Measurements from ENCODE around the gene PRKAR1B.
"Not testable (repeated sequence)": the region's sequence is repeated elsewhere in the genome, so short reads cannot be mapped to it uniquely, and the experiment has no call there.

The PRKAR1B gene

DNA sequence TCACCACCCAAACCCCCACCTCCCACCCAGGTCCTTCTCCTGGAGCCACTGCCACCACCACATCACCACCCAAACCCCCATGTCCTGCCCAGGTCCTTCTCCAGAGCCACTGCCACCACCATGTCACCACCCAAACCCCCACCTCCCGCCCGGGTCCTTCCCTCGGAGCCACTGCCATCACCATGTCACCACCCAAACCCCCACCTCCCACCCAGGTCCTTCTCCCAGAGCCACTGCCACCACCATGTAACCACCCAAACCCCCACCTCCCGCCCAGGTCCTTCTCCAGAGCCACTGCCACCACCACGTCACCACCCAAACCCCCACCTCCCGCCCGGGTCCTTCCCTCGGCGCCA is 175.5 kb downstream of the PRKAR1B start:
- DNase-seq: not testable (repeated sequence)

DNA sequence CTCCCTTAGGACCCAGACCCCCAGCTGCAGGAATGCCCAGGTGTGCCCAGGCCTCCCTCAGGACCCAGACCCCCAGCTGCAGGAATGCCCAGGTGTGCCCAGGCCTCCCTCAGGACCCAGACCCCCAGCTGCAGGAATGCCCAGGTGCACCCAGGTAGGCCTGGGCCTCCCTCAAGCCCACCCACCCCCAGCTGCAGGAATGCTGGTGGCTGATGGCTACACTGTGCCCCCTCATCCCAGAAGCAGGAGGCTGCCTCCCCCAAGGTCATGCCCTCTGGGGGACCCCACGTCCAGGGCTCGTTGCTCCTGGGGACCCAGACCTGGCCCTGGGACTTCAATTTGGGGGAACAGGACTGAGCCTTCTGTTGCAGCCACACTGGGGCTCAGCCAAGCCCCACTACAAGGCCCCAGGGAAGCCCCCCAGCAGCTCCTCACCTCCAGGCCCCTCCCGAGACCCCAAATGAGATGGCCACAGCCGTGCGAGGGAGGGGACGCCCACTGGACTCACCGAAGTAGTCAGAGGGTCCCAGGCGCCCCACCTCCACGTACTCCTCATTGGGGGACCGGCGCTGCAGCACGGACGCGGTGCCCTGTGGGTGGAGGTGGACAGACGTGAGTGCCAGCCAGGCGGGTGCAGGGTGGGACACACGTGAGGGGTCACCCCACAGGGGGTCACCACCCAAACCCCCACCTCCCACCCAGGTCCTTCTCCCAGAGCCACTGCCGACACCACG is 176.0 kb downstream of the PRKAR1B start:
- DNase-seq: no peak

DNA sequence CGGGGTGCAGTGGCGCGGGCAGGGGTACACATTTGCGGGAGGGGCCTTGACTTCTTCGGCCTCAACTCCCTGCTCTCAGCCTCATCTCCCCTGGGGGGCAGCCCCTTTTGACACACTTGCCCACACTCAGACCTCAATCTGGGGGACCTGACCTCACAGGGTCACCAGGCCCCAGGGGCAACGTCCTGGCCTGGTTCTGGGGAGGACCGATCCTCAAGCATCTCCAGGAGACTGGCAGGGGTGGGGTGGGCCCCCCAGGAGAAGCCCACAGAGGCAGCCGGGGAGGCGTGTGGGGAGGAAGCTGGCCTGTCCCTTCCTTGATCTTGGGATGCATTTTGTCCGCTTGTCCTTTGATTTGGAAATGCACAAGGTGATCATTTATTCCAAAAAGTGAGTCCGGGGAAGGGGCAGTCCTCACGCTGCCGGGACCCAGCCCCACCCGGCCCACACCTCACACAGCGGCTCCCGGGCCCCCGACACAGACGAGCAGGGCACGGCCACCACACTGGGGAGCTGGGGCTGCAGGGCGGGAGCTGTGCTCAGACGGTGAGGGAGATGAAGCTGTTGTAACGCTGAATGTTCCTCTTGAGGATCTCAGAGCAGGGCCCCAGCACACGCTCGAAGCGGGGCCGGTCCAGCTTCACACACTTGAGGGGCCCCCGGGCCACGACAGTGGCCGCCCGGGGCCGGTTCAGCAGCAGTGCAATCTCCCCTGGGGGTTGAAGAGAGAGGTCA is 177.0 kb downstream of the PRKAR1B start:
- no peak for DNase-seq

GRCh38 chr7:549066-549890 is 177.8 kb downstream of the PRKAR1B start:
- DNase-seq: no peak

DNA sequence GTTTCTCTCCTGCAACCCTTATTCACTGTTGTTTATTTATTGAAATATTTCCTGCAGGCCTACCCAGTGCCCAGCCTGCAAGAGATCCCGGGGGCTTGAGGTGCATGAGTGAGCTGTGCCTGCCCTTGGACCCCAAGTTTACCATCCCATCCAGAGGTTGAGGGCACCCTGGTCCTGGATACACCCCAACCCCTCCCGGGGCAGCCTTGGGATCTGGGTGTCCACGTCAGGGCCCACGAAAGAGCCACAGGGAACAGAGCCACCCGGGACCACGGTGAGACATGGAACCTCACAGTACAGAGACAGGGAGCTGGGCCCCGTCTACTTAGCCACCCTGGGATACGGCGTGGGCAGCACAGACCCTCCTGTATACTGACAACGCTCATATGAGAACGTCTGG is 178.7 kb downstream of the PRKAR1B start:
- DNase-seq: no peak

DNA sequence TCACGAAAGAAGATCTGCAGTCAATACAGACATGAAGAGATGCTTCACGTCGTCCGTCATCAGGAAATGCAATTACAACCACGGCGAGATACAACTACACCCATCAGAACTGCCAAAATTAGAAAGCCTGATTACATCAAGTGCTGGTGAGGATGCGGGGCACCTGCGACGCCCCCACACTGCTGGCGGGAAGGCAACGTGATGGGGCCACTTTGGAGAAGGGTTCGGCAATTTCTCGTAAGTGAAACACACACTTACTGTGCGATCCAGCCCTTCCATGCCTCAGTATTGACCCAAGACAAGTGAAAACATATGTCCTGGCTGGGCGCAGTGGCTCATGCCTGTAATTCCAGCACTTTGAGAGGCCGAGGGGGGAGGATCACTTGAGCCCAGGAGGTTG is 181.6 kb downstream of the PRKAR1B start:
- no peak for DNase-seq

GRCh38 chr7:544338-545221 is 182.5 kb downstream of the PRKAR1B start:
- no peak for DNase-seq

DNA sequence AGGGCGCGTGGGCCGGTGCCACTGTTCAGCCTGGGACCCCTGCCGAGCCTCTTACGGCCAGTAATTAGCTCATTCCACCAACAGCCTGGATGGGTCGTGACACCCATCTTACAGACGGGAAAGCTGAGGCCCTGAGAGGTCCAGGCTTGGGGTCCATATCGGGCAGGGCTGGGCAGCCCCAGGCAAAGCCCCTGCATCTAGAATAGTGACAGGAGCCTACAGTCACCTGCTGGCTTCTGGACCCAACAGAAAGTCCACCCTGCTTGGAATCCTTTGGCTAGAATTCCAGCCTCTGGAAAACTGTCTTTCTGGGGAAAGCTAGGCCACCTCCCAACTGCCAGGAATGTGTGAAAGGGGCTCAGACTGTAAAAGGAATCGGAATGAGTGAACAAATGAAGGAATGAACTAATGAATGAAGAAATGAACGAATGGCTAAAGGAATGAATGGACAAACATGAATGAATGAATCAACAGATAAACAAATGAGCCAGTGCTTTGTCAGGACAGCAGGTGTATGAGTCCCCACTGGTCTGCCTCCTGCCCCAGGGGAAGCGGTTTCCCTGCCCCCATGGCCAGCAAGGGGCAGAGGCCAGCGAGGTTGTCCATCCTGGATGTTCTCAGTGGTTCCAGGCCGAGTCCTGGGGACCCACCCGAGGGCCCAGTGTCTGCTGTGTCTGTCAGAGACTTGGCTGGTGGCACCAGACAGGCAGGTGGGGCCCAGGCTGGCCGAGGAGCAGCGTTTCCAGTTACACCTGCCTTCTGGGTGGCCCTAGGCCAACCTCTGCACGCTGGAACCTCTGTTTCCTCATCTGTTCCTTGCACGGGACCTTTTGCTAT is 183.4 kb downstream of the PRKAR1B start:
- DNase-seq: no peak

DNA sequence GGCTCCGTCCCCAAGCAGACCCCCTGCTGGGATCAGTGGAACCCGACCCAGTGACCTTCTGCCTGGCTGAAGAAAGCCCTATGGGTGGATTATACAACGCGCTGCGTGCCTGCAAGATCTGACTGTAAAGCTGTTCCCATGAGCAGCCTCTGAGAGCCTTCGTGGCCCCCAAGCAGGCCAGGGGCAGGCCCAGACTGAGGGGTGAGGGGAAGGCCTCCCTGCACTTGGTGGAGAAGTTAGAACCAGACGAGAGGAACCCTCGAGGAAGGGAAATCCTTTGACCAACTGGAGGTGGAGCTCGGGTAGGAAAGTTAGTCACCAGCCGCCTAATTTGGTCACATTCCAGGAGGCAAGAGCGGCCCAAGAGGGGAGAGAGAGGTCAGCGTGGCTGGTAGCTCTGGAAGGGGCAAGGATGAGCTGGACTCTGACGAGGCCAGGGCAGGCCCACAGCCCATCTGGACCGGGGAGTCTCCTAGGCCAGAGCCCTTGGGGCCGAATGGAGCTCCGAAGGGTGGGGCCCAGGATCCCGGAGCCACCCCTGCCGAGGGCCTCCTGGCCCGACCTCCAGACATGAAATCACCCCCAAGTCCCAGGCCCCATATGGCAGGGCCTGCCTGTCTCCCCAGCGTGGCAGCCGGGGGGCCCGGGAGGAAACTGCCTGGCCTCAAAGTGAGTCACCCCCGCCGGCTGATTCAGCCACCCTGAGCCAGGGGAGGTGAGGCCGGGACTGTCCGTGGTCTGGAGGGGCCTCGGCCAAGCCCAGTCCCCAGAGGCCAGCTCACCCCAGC is 184.2 kb downstream of the PRKAR1B start:
- DNase-seq: peak; percentile 82

DNA sequence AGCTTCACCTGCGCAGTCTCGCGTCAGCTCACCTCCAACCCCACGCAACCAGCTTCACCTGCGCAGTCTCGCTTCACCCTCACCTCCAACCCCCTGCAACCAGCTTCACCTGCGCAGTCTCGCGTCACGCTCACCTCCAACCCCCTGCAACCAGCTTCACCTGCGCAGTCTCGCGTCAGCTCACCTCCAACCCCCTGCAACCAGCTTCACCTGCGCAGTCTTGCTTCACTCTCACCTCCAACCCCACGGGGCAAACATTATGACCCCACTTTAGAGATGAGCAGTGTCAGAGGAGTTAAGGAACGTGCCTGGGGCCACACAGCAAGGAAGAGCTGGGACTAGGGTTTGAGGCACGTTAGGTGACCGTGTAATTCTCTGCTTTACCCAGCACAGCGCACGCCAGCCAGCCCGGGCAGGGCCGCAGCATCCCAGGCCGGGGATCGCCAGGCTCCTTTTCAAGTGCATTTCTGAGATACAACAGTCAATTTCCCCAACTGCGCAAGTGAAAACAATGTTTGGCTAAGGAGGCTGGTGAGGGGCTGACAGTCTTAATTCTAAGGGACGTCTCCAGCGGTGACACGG is 184.9 kb downstream of the PRKAR1B start:
- DNase-seq: no peak

- DNase-seq: no peak
Measured at GRCh38 chr7:541661-542060, 185.4 kb downstream of the PRKAR1B start.

GRCh38 chr7:540997-541396 is 186.1 kb downstream of the PRKAR1B start:
- DNase-seq: no peak

- no peak for DNase-seq
Measured at GRCh38 chr7:540579-540978, 186.5 kb downstream of the PRKAR1B start.

DNA sequence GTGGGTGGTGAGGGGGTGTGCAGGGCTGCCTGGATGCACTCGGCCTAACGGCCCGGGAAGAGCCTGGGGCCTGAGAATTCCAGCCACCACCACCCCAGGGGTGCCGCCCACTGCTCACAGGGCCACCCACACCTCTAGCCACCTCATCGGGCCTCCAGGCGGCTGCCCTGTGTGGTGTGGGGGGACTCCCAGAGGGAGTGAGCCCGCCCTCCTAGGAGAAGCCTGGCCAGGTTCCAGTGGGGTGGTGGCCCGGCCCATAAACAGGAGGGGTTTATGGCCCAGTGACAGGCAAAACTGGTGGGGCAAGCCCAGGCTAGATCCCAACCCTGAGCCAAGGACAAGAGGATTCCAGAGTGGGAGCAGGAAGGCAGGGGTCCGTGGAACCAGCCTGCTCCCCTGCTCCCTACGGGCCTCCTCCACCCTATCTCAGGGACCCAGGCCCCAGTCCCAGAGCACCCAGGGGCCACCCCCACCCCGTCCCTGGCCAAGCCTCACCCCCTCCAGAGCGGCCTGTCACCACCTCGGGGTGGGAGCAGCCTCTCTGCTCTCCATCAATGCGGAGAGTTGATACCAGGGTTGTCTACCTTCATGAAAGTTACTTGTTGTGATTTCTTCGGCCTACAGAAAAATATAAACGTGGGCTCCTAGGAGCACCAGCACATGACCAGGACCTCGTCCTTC is 187.2 kb downstream of the PRKAR1B start:
- peak; percentile 69 for DNase-seq

- no peak for DNase-seq
Measured at GRCh38 chr7:538764-539685, 188.1 kb downstream of the PRKAR1B start.

DNA sequence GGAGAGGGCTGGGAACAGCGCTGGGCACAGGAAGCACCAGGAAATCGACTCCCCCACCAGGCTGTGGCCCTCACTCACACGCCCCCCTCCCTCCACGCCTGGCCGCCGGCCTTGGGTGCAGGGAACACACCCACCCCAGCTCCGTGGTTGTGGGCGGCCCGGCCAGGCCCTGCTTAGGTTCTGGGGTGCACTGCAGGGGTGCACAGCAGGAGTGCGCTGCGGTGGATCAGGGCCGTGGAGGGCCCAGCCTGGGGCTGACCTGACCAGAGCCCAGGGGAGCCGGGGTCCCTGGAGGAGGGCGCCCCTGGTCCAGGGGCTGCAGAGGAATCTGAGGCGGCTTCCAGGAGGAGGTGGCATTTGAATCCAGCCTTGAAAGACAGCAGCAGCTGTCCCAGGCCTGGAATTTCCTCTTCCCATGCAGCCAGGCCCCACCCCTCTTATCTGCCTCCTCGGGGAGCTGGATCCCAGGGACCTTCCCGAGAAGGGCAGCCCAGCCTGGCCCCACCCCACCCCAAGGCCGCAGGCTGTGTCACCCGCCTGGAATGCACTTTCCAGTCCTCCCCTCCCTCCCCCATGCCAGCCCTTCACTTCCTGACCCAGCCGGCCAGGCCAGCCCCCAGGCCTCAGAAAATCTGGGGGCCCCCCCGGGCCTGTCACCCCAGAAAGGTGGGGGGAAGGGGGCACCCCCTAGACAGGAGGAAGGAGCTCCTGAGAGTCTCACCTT is 189.0 kb downstream of the PRKAR1B start:
- DNase-seq: peak; percentile 90

- DNase-seq: no peak
Measured at GRCh38 chr7:536231-536630, 190.8 kb downstream of the PRKAR1B start.

GRCh38 chr7:534959-535358 is 192.1 kb downstream of the PRKAR1B start:
- no peak for DNase-seq
